HG03354 (cell line): ENCODE data around the gene MUC5AC.
"Not testable (repeated sequence)": the region's sequence is repeated elsewhere in the genome, so short reads cannot be mapped to it uniquely, and the experiment has no call there.

Source experiments
- ATAC-seq: cut with Tn5 transposase; IDR thresholded peaks from one replicate; pipeline ENCODE4 v1.9.1; 2021; ENCODE audit warnings: mild to moderate bottlenecking; ENCODE audit not compliant: unreplicated experiment, poor library complexity, severe bottlenecking

The MUC5AC gene, protein sequence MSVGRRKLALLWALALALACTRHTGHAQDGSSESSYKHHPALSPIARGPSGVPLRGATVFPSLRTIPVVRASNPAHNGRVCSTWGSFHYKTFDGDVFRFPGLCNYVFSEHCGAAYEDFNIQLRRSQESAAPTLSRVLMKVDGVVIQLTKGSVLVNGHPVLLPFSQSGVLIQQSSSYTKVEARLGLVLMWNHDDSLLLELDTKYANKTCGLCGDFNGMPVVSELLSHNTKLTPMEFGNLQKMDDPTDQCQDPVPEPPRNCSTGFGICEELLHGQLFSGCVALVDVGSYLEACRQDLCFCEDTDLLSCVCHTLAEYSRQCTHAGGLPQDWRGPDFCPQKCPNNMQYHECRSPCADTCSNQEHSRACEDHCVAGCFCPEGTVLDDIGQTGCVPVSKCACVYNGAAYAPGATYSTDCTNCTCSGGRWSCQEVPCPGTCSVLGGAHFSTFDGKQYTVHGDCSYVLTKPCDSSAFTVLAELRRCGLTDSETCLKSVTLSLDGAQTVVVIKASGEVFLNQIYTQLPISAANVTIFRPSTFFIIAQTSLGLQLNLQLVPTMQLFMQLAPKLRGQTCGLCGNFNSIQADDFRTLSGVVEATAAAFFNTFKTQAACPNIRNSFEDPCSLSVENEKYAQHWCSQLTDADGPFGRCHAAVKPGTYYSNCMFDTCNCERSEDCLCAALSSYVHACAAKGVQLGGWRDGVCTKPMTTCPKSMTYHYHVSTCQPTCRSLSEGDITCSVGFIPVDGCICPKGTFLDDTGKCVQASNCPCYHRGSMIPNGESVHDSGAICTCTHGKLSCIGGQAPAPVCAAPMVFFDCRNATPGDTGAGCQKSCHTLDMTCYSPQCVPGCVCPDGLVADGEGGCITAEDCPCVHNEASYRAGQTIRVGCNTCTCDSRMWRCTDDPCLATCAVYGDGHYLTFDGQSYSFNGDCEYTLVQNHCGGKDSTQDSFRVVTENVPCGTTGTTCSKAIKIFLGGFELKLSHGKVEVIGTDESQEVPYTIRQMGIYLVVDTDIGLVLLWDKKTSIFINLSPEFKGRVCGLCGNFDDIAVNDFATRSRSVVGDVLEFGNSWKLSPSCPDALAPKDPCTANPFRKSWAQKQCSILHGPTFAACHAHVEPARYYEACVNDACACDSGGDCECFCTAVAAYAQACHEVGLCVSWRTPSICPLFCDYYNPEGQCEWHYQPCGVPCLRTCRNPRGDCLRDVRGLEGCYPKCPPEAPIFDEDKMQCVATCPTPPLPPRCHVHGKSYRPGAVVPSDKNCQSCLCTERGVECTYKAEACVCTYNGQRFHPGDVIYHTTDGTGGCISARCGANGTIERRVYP (N-terminal part only)

GRCh38 chr11:1157645-1158591, at the start of gene MUC5AC:
MUC5AC (plus strand) TSS chr11:1157953; CDS start chr11:1158000, 47 bp downstream.
- no peak for ATAC-seq

GRCh38 chr11:1108246-1108900, 49.4 kb upstream of the MUC5AC start:
- ATAC-seq = no peak

DNA sequence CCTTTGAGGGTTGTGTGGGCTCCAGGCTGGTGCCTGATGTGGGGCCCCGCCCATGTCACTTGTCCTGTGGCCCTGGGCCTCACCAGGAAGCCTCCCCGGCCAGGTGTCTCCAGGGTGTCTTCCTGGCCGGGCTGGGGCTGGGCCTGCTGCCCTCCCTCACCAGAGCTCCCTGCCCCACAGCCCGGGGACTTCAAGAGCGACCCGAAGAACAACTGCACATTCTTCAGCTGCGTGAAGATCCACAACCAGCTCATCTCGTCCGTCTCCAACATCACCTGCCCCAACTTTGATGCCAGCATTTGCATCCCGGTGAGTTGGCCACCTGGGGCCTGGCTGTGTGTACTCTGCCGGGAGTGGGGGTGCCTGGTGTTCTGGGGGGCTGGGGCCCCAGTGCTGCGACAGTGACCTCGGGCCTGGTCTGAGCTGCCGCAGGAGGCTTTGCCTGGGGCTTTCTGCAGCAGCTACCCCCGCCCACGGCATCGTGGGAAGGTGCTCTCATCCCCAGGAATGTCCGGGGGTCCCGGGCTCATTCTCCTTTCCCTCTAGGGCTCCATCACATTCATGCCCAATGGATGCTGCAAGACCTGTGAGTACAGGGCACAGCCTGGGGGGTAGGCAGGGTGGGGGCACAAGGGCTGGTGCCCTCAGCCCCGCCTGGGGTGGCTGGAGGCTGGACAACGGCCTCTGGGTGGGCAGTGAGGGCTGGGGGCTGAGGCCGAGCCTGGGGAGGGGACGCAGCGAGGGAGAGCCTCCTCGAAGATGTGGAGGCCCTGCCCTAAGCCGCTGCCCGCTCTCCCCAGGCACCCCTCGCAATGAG, 48.4 kb upstream of the MUC5AC start:
- ATAC-seq = no peak

- no peak for ATAC-seq
Observed at GRCh38 chr11:1109918-1110705, 47.6 kb upstream of the MUC5AC start.

DNA sequence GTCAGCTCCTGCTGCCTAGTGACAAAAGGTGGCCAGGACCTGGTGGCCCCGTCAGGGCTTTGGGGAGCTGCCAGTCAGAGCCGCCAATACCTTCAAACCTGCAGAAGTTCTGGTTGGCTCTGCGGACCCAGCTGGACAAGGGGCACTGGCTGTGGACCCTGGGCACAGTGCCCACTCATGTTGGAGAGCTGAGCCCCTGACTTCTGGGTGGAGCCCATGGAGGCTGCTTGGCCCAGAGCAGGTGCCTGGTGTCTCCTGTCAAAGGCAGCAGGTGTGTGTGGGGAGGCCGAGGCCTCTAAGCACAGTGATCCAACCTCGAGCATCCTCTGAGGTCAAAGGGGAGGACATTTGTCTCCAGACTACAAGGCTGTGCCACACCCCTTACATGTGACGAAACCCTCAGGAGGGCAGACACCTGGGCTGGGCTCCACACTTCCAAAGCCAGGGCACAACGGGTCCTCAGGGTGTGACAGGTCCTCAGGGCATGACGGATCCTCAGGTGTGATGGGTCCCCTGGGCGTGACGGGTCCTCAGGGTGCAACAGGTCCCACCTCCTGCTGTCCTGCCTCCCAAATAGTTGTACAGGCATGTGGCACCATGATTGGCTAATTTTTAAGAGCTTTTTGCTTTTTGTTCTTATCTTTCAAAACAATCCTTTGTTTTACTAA, 46.1 kb upstream of the MUC5AC start:
- ATAC-seq = no peak

DNA sequence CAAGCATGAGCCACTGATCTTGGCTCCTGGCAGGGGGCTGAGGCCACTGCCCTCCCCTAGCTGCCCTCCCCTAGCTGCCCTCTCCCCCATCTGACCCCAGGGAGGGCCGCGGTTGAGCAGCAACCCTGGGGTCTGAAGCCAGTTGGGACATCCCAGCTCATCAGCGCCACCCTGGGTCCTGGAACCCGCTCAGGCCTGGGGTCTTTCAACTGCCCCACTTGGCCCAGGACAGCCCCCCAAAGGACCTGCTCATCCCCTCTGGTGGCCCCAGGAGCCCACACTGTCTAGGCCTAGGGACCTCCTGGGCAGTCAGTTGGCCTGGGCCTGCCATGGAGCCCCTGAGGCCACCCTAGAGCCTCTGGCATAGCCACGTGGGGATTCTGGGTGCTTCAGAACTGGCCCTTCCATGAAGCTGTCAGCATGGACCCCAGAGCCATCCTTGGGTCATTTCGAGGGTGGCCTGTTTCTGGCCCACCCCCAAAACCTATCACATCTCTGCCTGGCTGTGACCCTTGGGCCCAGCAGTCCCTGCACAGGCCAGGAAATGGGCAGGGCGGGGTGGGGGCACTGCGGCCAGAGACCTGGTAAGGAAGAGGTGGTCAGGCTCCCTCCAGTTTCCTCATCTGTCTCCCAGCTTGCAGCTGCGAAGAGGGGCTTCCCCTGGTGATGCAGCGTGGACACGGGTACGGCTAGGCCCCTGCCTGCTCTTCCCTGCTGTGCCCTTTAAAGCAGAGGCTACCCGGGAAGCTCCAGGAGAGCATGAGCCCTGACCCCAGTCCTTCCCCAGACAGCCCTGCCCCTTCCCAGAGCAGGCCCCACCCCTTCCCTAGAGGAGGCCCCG, 45.2 kb upstream of the MUC5AC start:
- no peak for ATAC-seq

- no peak for ATAC-seq
Observed at GRCh38 chr11:1113405-1114201, 44.1 kb upstream of the MUC5AC start.

GRCh38 chr11:1115292-1115691, 42.5 kb upstream of the MUC5AC start:
- not testable (repeated sequence) for ATAC-seq

- ATAC-seq = no peak
Observed at GRCh38 chr11:1116104-1116503, 41.6 kb upstream of the MUC5AC start.

GRCh38 chr11:1116666-1117390, 40.9 kb upstream of the MUC5AC start:
- ATAC-seq = no peak

GRCh38 chr11:1117992-1118391, 39.8 kb upstream of the MUC5AC start:
- no peak for ATAC-seq

GRCh38 chr11:1118755-1119603, 38.8 kb upstream of the MUC5AC start:
- ATAC-seq = no peak

- no peak for ATAC-seq
Observed at GRCh38 chr11:1119604-1120146, 38.1 kb upstream of the MUC5AC start.
